ENCODE data around the gene AGAP1. TPM values are rescaled to one million over a fixed set of nuclear protein-coding genes. Genes with fewer than 3 reads are reported as not detected.

Gene AGAP1
- total and polyA plus RNA-seq, 2 donors = 1.7 to 3.0 TPM

DNA sequence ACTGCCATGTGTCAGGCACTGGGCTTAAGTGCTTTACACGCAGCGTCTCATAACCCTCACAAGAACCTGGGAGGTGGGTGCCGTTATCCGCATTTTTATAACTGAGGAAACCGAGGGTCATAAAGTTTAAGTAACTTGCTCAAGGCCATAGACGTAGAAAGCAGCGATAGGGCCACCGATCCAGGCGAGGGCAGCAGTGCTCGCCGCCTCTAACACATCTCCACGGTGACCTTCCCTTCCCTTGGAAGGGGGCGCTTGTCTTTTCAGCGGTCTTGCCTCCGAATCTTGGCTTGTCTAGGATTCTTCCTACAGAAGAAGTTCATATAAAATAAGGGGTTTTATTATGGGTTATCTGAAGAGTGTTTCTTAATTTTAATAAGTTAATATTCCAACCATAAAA lies 487.8 kb downstream of the AGAP1 start:
- no peak overlapping the region for H3K4me3 ChIP-seq (ENCODE audit: low read length in 2 of 2)
- H3K9me3 ChIP-seq (ENCODE audit: control insufficient read depth in 2 of 2, insufficient read depth in 1 of 2, low read length in 1 of 2) = no peaks in the 10 kb centered on the region
- no peak for DNase-seq (ENCODE audit: low read depth in 6 of 9, low spot score in 9 of 9)
- no peaks in the 10 kb centered on the region for H3K36me3 ChIP-seq (ENCODE audit: control insufficient read depth in 2 of 2, insufficient read depth in 2 of 2, low read length in 1 of 2)
- no peaks in the 10 kb centered on the region for H3K4me1 ChIP-seq (ENCODE audit: control insufficient read depth in 2 of 2, insufficient read depth in 2 of 2, low read length in 2 of 2)
- 41% methylated on average over 15 of the region's 15 CpGs for WGBS
- no peak overlapping the region for H3K27ac ChIP-seq (ENCODE audit: low read depth in 1 of 2, low read length in 1 of 2)
- H3K27me3 ChIP-seq (ENCODE audit: control insufficient read depth in 2 of 2, insufficient read depth in 1 of 2, low read length in 1 of 2) = peaks cover 0 to 3% of the 10 kb centered on the region in 2 donors

DNA sequence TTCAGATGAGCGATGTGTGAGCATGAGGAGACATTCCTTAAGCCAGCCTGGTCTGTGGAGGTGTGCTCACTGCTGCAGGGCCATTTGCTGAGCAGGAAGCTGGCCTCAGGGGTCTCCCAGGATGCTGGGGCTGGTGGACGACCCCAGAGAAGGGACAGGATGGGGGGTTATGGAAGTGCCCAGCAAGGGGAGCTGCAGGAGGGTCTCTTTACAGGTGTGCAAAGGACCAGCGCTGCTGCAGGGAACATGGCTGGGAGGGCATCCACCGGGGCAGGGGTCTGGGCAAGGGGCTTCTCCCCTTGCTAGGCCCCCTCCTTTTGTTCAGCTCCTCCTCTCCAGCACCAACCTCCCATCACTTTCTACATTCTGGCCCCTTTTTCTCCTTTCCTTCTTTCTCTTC lies 489.2 kb downstream of the AGAP1 start:
- Histone ChIP-seq H3K9me3 (ENCODE audit: control insufficient read depth in 2 of 2, insufficient read depth in 1 of 2, low read length in 1 of 2) (no peaks in the 10 kb centered on the region), H3K4me3 (ENCODE audit: low read length in 2 of 2) (no peak overlapping the region), H3K36me3 (ENCODE audit: control insufficient read depth in 2 of 2, insufficient read depth in 2 of 2, low read length in 1 of 2) (no peaks in the 10 kb centered on the region), H3K4me1 (ENCODE audit: control insufficient read depth in 2 of 2, insufficient read depth in 2 of 2, low read length in 2 of 2) (no peaks in the 10 kb centered on the region), H3K27me3 (ENCODE audit: control insufficient read depth in 2 of 2, insufficient read depth in 1 of 2, low read length in 1 of 2) (peaks cover 0 to 3% of the 10 kb centered on the region in 2 donors), H3K27ac (ENCODE audit: low read depth in 1 of 2, low read length in 1 of 2) (no peak overlapping the region)
- no peak for DNase-seq (ENCODE audit: low read depth in 6 of 9, low spot score in 9 of 9)
- WGBS = 90% methylated on average over 4 of the region's 4 CpGs

DNA sequence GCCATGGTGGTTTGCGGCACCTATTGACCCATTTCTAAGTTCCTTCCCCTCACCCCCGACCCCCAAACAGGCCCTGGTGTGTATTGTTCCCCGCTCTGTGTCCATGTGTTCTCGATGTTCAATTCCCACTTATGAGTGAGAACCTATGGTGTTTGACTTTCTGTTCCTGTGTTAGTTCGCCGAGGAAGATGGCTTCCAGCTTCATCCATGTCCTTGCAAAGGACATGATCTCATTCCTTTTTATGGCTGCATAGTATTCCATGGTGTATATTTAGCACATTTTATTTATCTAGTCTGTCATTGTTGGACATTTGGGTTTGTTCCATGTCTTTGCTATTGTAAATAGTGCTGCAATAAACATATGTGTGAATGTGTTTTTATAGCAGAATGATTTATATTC lies 490.7 kb downstream of the AGAP1 start:
- Histone ChIP-seq H3K4me3 (ENCODE audit: low read length in 2 of 2) (no peak overlapping the region), H3K36me3 (ENCODE audit: control insufficient read depth in 2 of 2, insufficient read depth in 2 of 2, low read length in 1 of 2) (no peaks in the 10 kb centered on the region), H3K27me3 (ENCODE audit: control insufficient read depth in 2 of 2, insufficient read depth in 1 of 2, low read length in 1 of 2) (peaks cover 0 to 3% of the 10 kb centered on the region in 2 donors), H3K9me3 (ENCODE audit: control insufficient read depth in 2 of 2, insufficient read depth in 1 of 2, low read length in 1 of 2) (no peaks in the 10 kb centered on the region), H3K27ac (ENCODE audit: low read depth in 1 of 2, low read length in 1 of 2) (no peak overlapping the region), H3K4me1 (ENCODE audit: control insufficient read depth in 2 of 2, insufficient read depth in 2 of 2, low read length in 2 of 2) (no peaks in the 10 kb centered on the region)
- 98% methylated on average over 6 of the region's 6 CpGs for WGBS
- DNase-seq (ENCODE audit: low read depth in 6 of 9, low spot score in 9 of 9) = no peak

DNA sequence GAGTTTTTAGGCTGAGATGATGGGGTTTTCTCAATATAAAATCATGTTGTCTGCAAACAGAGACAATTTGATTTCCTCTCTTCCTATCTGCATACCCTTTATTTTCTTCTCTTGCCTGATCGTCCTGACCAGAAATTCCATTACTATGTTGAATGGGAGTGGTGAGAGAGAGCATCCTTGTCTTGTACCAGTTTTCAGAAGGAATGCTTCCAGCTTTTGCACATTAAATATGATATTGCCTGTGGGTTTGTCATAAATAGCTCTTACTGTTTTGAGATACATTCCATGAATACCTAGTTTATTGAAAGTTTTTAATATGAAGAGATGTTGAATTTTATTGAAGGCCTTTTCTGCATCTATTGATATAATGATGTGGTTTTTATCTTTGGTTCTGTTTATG lies 492.5 kb downstream of the AGAP1 start:
- Histone ChIP-seq H3K27me3 (ENCODE audit: control insufficient read depth in 2 of 2, insufficient read depth in 1 of 2, low read length in 1 of 2) (peaks cover 0 to 3% of the 10 kb centered on the region in 2 donors), H3K4me3 (ENCODE audit: low read length in 2 of 2) (no peak overlapping the region), H3K4me1 (ENCODE audit: control insufficient read depth in 2 of 2, insufficient read depth in 2 of 2, low read length in 2 of 2) (no peaks in the 10 kb centered on the region), H3K27ac (ENCODE audit: low read depth in 1 of 2, low read length in 1 of 2) (no peak overlapping the region), H3K9me3 (ENCODE audit: control insufficient read depth in 2 of 2, insufficient read depth in 1 of 2, low read length in 1 of 2) (no peaks in the 10 kb centered on the region), H3K36me3 (ENCODE audit: control insufficient read depth in 2 of 2, insufficient read depth in 2 of 2, low read length in 1 of 2) (no peaks in the 10 kb centered on the region)
- DNase-seq (ENCODE audit: low read depth in 6 of 9, low spot score in 9 of 9) = no peak
- 87% methylated on average over 1 of the region's 1 CpG for WGBS

DNA sequence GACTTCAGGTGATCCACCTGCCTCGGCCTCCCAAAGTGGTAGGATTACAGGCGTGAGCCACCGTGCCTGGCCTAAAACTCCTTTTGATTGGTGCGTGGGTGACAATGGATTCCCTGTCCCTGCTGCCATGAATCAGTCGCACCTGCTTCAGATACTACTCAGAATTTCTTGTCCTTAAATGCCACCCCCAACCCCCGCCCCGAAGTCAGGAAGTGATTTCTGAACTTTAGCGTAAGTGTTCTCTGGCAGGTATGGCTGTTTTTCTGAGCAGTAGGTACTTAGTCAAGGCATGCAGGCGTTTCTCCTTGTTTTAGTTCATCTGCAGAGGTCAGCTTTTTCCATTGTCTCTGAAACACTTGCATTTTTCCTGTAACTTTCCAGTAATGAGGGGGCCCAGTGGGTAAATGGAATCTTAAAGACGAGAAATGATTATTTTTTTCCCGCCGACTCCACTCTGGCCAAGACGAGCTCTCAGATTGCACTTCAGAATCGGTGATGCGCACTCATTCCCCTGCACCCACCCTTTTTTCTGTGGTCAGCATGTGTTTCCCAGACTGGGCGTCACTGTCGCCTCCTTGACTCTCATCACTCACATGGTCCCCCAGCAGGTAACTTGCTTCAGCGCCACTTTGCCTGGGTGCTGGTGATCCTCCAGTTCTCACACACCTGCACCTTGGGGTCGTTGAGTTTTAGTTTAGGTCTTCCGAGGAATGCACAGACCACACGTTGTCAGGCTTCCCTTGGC lies 494.6 kb downstream of the AGAP1 start:
- no peaks in the 10 kb centered on the region for H3K9me3 ChIP-seq (ENCODE audit: control insufficient read depth in 2 of 2, insufficient read depth in 1 of 2, low read length in 1 of 2)
- WGBS = 94% methylated on average over 21 of the region's 21 CpGs
- H3K27me3 ChIP-seq (ENCODE audit: control insufficient read depth in 2 of 2, insufficient read depth in 1 of 2, low read length in 1 of 2) = no peaks in the 10 kb centered on the region
- H3K4me3 ChIP-seq (ENCODE audit: low read length in 2 of 2) = no peak overlapping the region
- no peaks in the 10 kb centered on the region for H3K4me1 ChIP-seq (ENCODE audit: control insufficient read depth in 2 of 2, insufficient read depth in 2 of 2, low read length in 2 of 2)
- no peak overlapping the region for H3K27ac ChIP-seq (ENCODE audit: low read depth in 1 of 2, low read length in 1 of 2)
- DNase-seq (ENCODE audit: low read depth in 6 of 9, low spot score in 9 of 9) = no peak
- no peaks in the 10 kb centered on the region for H3K36me3 ChIP-seq (ENCODE audit: control insufficient read depth in 2 of 2, insufficient read depth in 2 of 2, low read length in 1 of 2)

DNA sequence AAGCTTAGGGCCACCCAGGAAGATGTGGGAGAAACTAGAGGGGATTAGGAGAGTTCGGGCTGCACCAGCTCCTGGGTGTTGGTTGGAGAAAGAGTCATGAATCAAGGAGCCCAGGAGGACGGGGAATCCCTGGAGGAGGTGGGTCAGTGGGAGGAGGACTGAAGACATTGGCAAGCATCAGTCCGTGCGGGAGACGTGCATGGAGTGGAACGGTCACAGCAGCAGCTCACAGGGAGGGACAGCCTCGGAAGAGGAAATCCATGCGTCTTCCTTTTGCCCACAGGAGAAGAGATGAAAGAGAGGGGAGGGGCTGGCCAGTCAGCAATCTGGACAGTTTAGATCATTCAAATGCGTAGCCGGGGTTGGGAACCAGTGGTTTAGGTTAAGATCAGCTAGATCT lies 495.7 kb downstream of the AGAP1 start:
- DNase-seq (ENCODE audit: low read depth in 6 of 9, low spot score in 9 of 9) = no peak
- Histone ChIP-seq H3K27ac (ENCODE audit: low read depth in 1 of 2, low read length in 1 of 2) (no peak overlapping the region), H3K27me3 (ENCODE audit: control insufficient read depth in 2 of 2, insufficient read depth in 1 of 2, low read length in 1 of 2) (no peaks in the 10 kb centered on the region), H3K4me3 (ENCODE audit: low read length in 2 of 2) (no peak overlapping the region), H3K4me1 (ENCODE audit: control insufficient read depth in 2 of 2, insufficient read depth in 2 of 2, low read length in 2 of 2) (no peaks in the 10 kb centered on the region), H3K9me3 (ENCODE audit: control insufficient read depth in 2 of 2, insufficient read depth in 1 of 2, low read length in 1 of 2) (no peaks in the 10 kb centered on the region), H3K36me3 (ENCODE audit: control insufficient read depth in 2 of 2, insufficient read depth in 2 of 2, low read length in 1 of 2) (no peaks in the 10 kb centered on the region)
- 94% methylated on average over 10 of the region's 10 CpGs for WGBS

DNA sequence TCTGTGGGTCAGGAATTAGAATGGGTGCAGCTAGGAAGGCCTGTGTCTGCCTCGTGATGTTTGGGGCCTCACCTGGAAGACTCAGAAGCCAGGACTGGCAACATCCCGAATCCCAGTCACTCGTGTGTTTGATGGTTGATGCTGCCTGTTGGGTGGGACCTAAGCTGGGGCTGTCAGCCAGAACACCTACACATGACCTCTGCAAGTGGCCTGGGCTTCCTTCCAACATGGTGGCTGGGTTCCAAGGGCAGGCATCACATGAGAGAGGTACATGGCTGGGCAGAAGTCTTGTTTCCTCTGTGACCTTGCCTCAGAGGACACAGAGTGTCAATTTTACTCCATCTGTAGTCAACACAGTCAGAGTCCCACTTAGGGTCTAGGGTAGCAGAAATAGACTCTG lies 496.5 kb downstream of the AGAP1 start:
- Histone ChIP-seq H3K36me3 (ENCODE audit: control insufficient read depth in 2 of 2, insufficient read depth in 2 of 2, low read length in 1 of 2) (no peaks in the 10 kb centered on the region), H3K4me1 (ENCODE audit: control insufficient read depth in 2 of 2, insufficient read depth in 2 of 2, low read length in 2 of 2) (no peaks in the 10 kb centered on the region), H3K27me3 (ENCODE audit: control insufficient read depth in 2 of 2, insufficient read depth in 1 of 2, low read length in 1 of 2) (no peaks in the 10 kb centered on the region), H3K9me3 (ENCODE audit: control insufficient read depth in 2 of 2, insufficient read depth in 1 of 2, low read length in 1 of 2) (no peaks in the 10 kb centered on the region), H3K4me3 (ENCODE audit: low read length in 2 of 2) (no peak overlapping the region), H3K27ac (ENCODE audit: low read depth in 1 of 2, low read length in 1 of 2) (no peak overlapping the region)
- 93% methylated on average over 3 of the region's 3 CpGs for WGBS
- DNase-seq (ENCODE audit: low read depth in 6 of 9, low spot score in 9 of 9) = no peak

DNA sequence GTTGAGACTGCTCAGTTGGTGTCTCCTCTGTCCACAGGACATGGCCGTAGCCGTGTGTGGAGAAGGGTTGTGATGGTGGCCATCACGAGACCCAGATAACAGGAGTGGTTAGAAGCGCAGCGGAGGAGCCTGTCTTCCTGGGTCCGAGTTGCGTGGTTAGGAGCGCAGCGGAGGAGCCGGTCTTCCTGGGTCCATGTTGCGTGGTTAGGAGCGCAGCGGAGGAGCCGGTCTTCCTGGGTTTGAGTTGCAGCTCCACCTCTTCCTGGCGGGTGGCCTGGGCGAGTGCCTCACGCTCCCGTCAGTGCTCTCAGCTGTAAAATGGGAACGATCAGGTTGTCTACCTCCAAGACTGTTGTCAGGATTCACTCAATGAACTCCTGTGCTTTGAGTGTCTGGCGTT lies 498.2 kb downstream of the AGAP1 start:
- WGBS = 97% methylated on average over 20 of the region's 20 CpGs
- H3K27ac ChIP-seq (ENCODE audit: low read depth in 1 of 2, low read length in 1 of 2) = no peak overlapping the region
- no peak overlapping the region for H3K4me3 ChIP-seq (ENCODE audit: low read length in 2 of 2)
- H3K36me3 ChIP-seq (ENCODE audit: control insufficient read depth in 2 of 2, insufficient read depth in 2 of 2, low read length in 1 of 2) = no peaks in the 10 kb centered on the region
- no peaks in the 10 kb centered on the region for H3K27me3 ChIP-seq (ENCODE audit: control insufficient read depth in 2 of 2, insufficient read depth in 1 of 2, low read length in 1 of 2)
- H3K4me1 ChIP-seq (ENCODE audit: control insufficient read depth in 2 of 2, insufficient read depth in 2 of 2, low read length in 2 of 2) = no peaks in the 10 kb centered on the region
- H3K9me3 ChIP-seq (ENCODE audit: control insufficient read depth in 2 of 2, insufficient read depth in 1 of 2, low read length in 1 of 2) = no peaks in the 10 kb centered on the region
- DNase-seq (ENCODE audit: low read depth in 6 of 9, low spot score in 9 of 9) = no peak

DNA sequence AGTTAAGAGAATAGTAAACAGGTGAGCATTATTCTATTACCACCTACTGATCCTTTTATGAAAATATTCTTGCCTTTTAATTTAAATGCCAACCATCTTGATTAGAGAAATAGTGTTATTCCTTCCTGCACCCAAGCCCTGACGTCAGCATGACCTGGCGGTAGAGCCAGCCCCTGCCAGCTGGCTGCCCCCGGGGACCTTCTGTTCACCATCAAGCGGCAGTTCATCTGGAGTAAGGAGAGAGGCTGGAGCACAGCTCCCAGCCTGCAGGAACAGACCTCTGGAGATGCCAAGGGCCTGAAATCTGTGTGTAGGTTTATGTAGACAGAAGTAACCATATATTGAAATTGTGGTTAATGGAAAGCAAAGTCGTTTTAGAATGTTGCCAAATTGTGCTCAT lies 502.6 kb downstream of the AGAP1 start:
- Histone ChIP-seq H3K4me1 (ENCODE audit: control insufficient read depth in 2 of 2, insufficient read depth in 2 of 2, low read length in 2 of 2) (no peaks in the 10 kb centered on the region), H3K27ac (ENCODE audit: low read depth in 1 of 2, low read length in 1 of 2) (no peak overlapping the region), H3K36me3 (ENCODE audit: control insufficient read depth in 2 of 2, insufficient read depth in 2 of 2, low read length in 1 of 2) (no peaks in the 10 kb centered on the region), H3K4me3 (ENCODE audit: low read length in 2 of 2) (no peak overlapping the region), H3K9me3 (ENCODE audit: control insufficient read depth in 2 of 2, insufficient read depth in 1 of 2, low read length in 1 of 2) (no peaks in the 10 kb centered on the region), H3K27me3 (ENCODE audit: control insufficient read depth in 2 of 2, insufficient read depth in 1 of 2, low read length in 1 of 2) (no peaks in the 10 kb centered on the region)
- WGBS = 93% methylated on average over 5 of the region's 5 CpGs
- no peak for DNase-seq (ENCODE audit: low read depth in 6 of 9, low spot score in 9 of 9)
